HL-60/S4 treated with phorbol 12-myristate 13-acetate at 8.2 ng/mL for 4 days and 3 days (cell line): ENCODE measurements around the gene LCN10.

Experiments used
- in situ Hi-C: fragments of 300-500 bp; cut with MboI; formaldehyde crosslinking; loops from 2 replicates; pipeline ENCODE4 v1.15.0; 2022; ENCODE audit warnings: low sequenced_read_pairs

The LCN10 gene

GRCh38 chr9:136740491-136740890 is 2.2 kb downstream of the LCN10 start:
- in situ Hi-C loops = no loop called here

GRCh38 chr9:136740069-136740468 is 2.7 kb downstream of the LCN10 start:
- in situ Hi-C loops = no loop called here

- in situ Hi-C loops = no loop called here
These were observed 3.2 kb downstream of the LCN10 start for GRCh38 chr9:136739509-136739908.

- in situ Hi-C loops = no loop called here
These were observed 3.8 kb downstream of the LCN10 start for GRCh38 chr9:136738960-136739359.

- in situ Hi-C loops = no loop called here
These were observed 6.8 kb downstream of the LCN10 start for GRCh38 chr9:136735812-136736480.

- in situ Hi-C loops = no loop called here
These were observed 7.8 kb downstream of the LCN10 start for GRCh38 chr9:136734837-136735496.

- in situ Hi-C loops = no loop called here
These were observed 9.1 kb downstream of the LCN10 start for GRCh38 chr9:136733611-136734010.

GRCh38 chr9:136732444-136733178 is 10.1 kb downstream of the LCN10 start:
- in situ Hi-C loops = no loop called here

GRCh38 chr9:136729926-136730325 is 12.8 kb downstream of the LCN10 start:
- in situ Hi-C loops = no loop called here

- in situ Hi-C loops = no loop called here
These were observed 13.6 kb downstream of the LCN10 start for GRCh38 chr9:136729144-136729543.

GRCh38 chr9:136728548-136729123 is 14.1 kb downstream of the LCN10 start:
- in situ Hi-C loops = no loop called here

- in situ Hi-C loops = no loop called here
These were observed 14.6 kb downstream of the LCN10 start for GRCh38 chr9:136728080-136728547.

- in situ Hi-C loops = no loop called here
These were observed 16.0 kb downstream of the LCN10 start for GRCh38 chr9:136726631-136727191.

- in situ Hi-C loops = no loop called here
These were observed 16.6 kb downstream of the LCN10 start for GRCh38 chr9:136726118-136726517.

GRCh38 chr9:136725612-136726011 is 17.1 kb downstream of the LCN10 start:
- in situ Hi-C loops = no loop called here

- in situ Hi-C loops = no loop called here
These were observed 18.0 kb downstream of the LCN10 start for GRCh38 chr9:136724772-136725171.

- in situ Hi-C loops = no loop called here
These were observed 18.8 kb downstream of the LCN10 start for GRCh38 chr9:136723989-136724388.

GRCh38 chr9:136723362-136723976 is 19.3 kb downstream of the LCN10 start:
- in situ Hi-C loops = no loop called here

- in situ Hi-C loops = no loop called here
These were observed 19.8 kb downstream of the LCN10 start for GRCh38 chr9:136722969-136723356.

- in situ Hi-C loops = no loop called here
These were observed 20.4 kb downstream of the LCN10 start for GRCh38 chr9:136722093-136722968.
